MM.1S (cell line): Measurements from ENCODE around the gene GNS.
A peak's percentile ranks its signal among the peaks of the same experiment; 100 is the strongest.

Experiments used
- DNase-seq: peaks from one replicate; pipeline ENCODE4 v3.0.0-alpha.2; 2015
- H2AFZ ChIP-seq: fragments of 300-600 bp; sonication (generic); 2 replicates; pipeline ENCODE4 v1.6.0; 2016; ENCODE audit warnings: antibody characterized with exemption, low read length
- H3F3A ChIP-seq: fragments of 300-600 bp; sonication (generic); 2 replicates; pipeline ENCODE4 v1.6.1; 2016; ENCODE audit warnings: mild to moderate bottlenecking, antibody characterized with exemption, low read length, moderate library complexity, mixed read lengths; ENCODE audit not compliant: insufficient read depth
- H3K27ac ChIP-seq: fragments of 300-600 bp; sonication (generic); 2 replicates; pipeline ENCODE4 v1.5.1; 2016; ENCODE audit warnings: mild to moderate bottlenecking, low read length
- H3K27me3 ChIP-seq: fragments of 300-600 bp; sonication (generic); replicated peaks from 2 replicates; pipeline ENCODE4 v1.6.0; 2016; ENCODE audit warnings: low read length; ENCODE audit not compliant: insufficient read depth
- H3K36me3 ChIP-seq: fragments of 300-600 bp; sonication (generic); replicated peaks from 2 replicates; pipeline ENCODE4 v1.6.1; 2016; ENCODE audit warnings: mild to moderate bottlenecking, low read length, mixed read lengths; ENCODE audit not compliant: insufficient read depth
- H3K4me1 ChIP-seq: fragments of 300-600 bp; sonication (generic); 2 replicates; pipeline ENCODE4 v1.6.1; 2016; ENCODE audit warnings: low read length, mixed read lengths
- H3K4me2 ChIP-seq: fragments of 300-600 bp; sonication (generic); 2 replicates; pipeline ENCODE4 v1.6.0; 2016; ENCODE audit warnings: low read depth, low read length
- H3K4me3 ChIP-seq: fragments of 300-600 bp; sonication (generic); 2 replicates; pipeline ENCODE4 v1.5.1; 2016; ENCODE audit warnings: low read length, mixed read lengths
- H3K79me2 ChIP-seq: fragments of 300-600 bp; sonication (generic); 2 replicates; pipeline ENCODE4 v1.6.1; 2016; ENCODE audit warnings: mixed run types, low read length, mixed read lengths
- H3K9ac ChIP-seq: fragments of 300-600 bp; sonication (generic); 2 replicates; pipeline ENCODE4 v1.6.1; 2016; ENCODE audit warnings: low read length, mixed read lengths
- H3K9me2 ChIP-seq: fragments of 300-600 bp; sonication (generic); replicated peaks from 2 replicates; pipeline ENCODE4 v1.6.1; 2016; ENCODE audit warnings: mild to moderate bottlenecking, low read length, mixed read lengths; ENCODE audit not compliant: insufficient read depth
- H3K9me3 ChIP-seq: fragments of 300-600 bp; sonication (generic); replicated peaks from 2 replicates; pipeline ENCODE4 v1.6.1; 2016; ENCODE audit warnings: mild to moderate bottlenecking, low read length, mixed read lengths; ENCODE audit not compliant: insufficient read depth
- H4K20me1 ChIP-seq: fragments of 300-600 bp; sonication (generic); 2 replicates; pipeline ENCODE4 v1.6.1; 2016; ENCODE audit warnings: mild to moderate bottlenecking, low read length, moderate library complexity, mixed read lengths; ENCODE audit not compliant: insufficient read depth
- EZH2 ChIP-seq: fragments of 300-600 bp; sonication (generic); optimal IDR thresholded peaks from 2 replicates; pipeline ENCODE3; 2017; ENCODE audit warnings: low read depth, mild to moderate bottlenecking, antibody characterized with exemption, low read length, mixed read lengths
- EZH2phosphoT487 ChIP-seq: fragments of 300-600 bp; sonication (generic); IDR thresholded peaks from 2 replicates; pipeline ENCODE4 v1.6.1; 2018; ENCODE audit warnings: antibody characterized with exemption, low read length
- TF ChIP-seq, protein P1 (sequence below): fragments of 300-600 bp; sonication (generic); IDR thresholded peaks from 2 replicates; pipeline ENCODE4 v1.5.1; 2016; ENCODE audit warnings: antibody characterized with exemption, low read length, mixed read lengths

Gene GNS

GRCh38 chr12:64678835-64679234, 80.4 kb downstream of the GNS start:
- H3K36me3 ChIP-seq: no peaks in the 10 kb centered on the region
- no peak for DNase-seq
- no peak overlapping the region for H3K4me2 ChIP-seq
- peaks cover 68% of the 10 kb centered on the region for H3K79me2 ChIP-seq
- TF ChIP-seq, protein P1, sequence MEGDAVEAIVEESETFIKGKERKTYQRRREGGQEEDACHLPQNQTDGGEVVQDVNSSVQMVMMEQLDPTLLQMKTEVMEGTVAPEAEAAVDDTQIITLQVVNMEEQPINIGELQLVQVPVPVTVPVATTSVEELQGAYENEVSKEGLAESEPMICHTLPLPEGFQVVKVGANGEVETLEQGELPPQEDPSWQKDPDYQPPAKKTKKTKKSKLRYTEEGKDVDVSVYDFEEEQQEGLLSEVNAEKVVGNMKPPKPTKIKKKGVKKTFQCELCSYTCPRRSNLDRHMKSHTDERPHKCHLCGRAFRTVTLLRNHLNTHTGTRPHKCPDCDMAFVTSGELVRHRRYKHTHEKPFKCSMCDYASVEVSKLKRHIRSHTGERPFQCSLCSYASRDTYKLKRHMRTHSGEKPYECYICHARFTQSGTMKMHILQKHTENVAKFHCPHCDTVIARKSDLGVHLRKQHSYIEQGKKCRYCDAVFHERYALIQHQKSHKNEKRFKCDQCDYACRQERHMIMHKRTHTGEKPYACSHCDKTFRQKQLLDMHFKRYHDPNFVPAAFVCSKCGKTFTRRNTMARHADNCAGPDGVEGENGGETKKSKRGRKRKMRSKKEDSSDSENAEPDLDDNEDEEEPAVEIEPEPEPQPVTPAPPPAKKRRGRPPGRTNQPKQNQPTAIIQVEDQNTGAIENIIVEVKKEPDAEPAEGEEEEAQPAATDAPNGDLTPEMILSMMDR: no peak
- TF ChIP-seq EZH2 (no peak), EZH2phosphoT487 (no peak)
- no peak overlapping the region for H3K4me3 ChIP-seq
- no peak overlapping the region for H2AFZ ChIP-seq
- no peaks in the 10 kb centered on the region for H3K27me3 ChIP-seq
- H3K9me3 ChIP-seq: no peaks in the 10 kb centered on the region
- no peaks in the 10 kb centered on the region for H3F3A ChIP-seq
- peaks cover 8% of the 10 kb centered on the region; the same call in 1 of the 2 replicates for H3K4me1 ChIP-seq
- no peaks in the 10 kb centered on the region for H3K9me2 ChIP-seq
- no peak overlapping the region for H3K9ac ChIP-seq
- H4K20me1 ChIP-seq: no peaks in the 10 kb centered on the region
- H3K27ac ChIP-seq: no peak overlapping the region

GRCh38 chr12:64678248-64678647, 81.0 kb downstream of the GNS start:
- no peak overlapping the region for H3K4me2 ChIP-seq
- no peaks in the 10 kb centered on the region for H3K36me3 ChIP-seq
- peak; percentile 48 for DNase-seq
- H3K9me2 ChIP-seq: no peaks in the 10 kb centered on the region
- H3K4me1 ChIP-seq: peaks cover 8% of the 10 kb centered on the region; the same call in 1 of the 2 replicates
- H3F3A ChIP-seq: no peaks in the 10 kb centered on the region
- H3K9ac ChIP-seq: no peak overlapping the region
- TF ChIP-seq EZH2phosphoT487 (no peak), EZH2 (no peak)
- TF ChIP-seq, protein P1: peak; percentile 51
- no peaks in the 10 kb centered on the region for H4K20me1 ChIP-seq
- H3K27me3 ChIP-seq: no peaks in the 10 kb centered on the region
- peaks cover 68% of the 10 kb centered on the region for H3K79me2 ChIP-seq
- H3K27ac ChIP-seq: no peak overlapping the region
- H2AFZ ChIP-seq: no peak overlapping the region
- H3K9me3 ChIP-seq: no peaks in the 10 kb centered on the region
- no peak overlapping the region for H3K4me3 ChIP-seq

DNA sequence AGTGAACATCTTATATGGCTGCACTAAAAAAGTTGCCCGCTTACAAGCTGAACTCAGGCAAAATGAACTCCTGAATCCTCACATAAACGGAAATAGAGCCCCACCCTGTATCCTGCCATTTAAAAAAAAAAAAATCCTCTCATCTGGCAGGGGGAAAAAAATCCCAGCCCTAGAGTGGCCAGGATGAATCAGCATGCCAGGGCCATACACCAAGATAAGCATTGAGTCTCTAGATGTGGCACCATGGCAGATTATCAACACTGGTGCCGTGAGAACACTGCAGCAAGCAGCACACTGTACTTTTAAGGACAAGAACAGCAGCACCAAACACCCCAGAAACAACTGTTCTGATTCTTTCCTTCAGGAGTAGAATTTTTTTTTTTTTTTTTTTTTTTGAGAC, 83.4 kb downstream of the GNS start:
- TF ChIP-seq, protein P1: no peak
- TF ChIP-seq EZH2phosphoT487 (no peak), EZH2 (no peak)
- Histone ChIP-seq H3K79me2 (peaks cover 72% of the 10 kb centered on the region), H3K4me1 (peaks cover 13% of the 10 kb centered on the region; the same call in 1 of the 2 replicates), H3K4me2 (no peak overlapping the region), H4K20me1 (no peaks in the 10 kb centered on the region), H3K36me3 (no peaks in the 10 kb centered on the region), H3F3A (no peaks in the 10 kb centered on the region), H3K27ac (no peak overlapping the region), H3K4me3 (no peak overlapping the region), H3K9me3 (no peaks in the 10 kb centered on the region), H3K9ac (no peak overlapping the region), H3K9me2 (no peaks in the 10 kb centered on the region), H2AFZ (no peak overlapping the region), H3K27me3 (no peaks in the 10 kb centered on the region)
- no peak for DNase-seq
